ENCODE measurements around the gene SPTLC2.

SPTLC2 gene

GRCh38 chr14:77457115-77457521 is 159.3 kb downstream of the SPTLC2 start:
- H3K27ac ChIP-seq, result peak overlapping the region; percentile 91
- TF ChIP-seq, protein P1, sequence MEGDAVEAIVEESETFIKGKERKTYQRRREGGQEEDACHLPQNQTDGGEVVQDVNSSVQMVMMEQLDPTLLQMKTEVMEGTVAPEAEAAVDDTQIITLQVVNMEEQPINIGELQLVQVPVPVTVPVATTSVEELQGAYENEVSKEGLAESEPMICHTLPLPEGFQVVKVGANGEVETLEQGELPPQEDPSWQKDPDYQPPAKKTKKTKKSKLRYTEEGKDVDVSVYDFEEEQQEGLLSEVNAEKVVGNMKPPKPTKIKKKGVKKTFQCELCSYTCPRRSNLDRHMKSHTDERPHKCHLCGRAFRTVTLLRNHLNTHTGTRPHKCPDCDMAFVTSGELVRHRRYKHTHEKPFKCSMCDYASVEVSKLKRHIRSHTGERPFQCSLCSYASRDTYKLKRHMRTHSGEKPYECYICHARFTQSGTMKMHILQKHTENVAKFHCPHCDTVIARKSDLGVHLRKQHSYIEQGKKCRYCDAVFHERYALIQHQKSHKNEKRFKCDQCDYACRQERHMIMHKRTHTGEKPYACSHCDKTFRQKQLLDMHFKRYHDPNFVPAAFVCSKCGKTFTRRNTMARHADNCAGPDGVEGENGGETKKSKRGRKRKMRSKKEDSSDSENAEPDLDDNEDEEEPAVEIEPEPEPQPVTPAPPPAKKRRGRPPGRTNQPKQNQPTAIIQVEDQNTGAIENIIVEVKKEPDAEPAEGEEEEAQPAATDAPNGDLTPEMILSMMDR (conservative IDR thresholded peaks at IDR 0.05), result no peak

Measured in VCaP (cell line).